GM23338 (cell line): ENCODE results near the gene SLC45A2. TPM values are rescaled to one million over a fixed set of nuclear protein-coding genes. Genes with fewer than 3 reads are reported as not detected.

Experiments
- ATAC-seq: fragments of 200-7000 bp; cut with Tn5 transposase; 3 replicates; pipeline ENCODE4 v1.9.1; 2020
- DNase-seq: peaks from one replicate; pipeline ENCODE4 v3.0.0-alpha.2; 2015; ENCODE audit warnings: low spot score
- H2AFZ ChIP-seq: fragments of 200-600 bp; sonication (generic); 2 replicates; pipeline ENCODE4 v1.8.0; 2016; ENCODE audit warnings: antibody characterized with exemption, mild to moderate bottlenecking, moderate library complexity
- H3F3A ChIP-seq: fragments of 200-600 bp; sonication (generic); replicated peaks from 2 replicates; pipeline ENCODE4 v1.8.0; 2017; ENCODE audit warnings: antibody characterized with exemption, mixed run types, low read depth
- H3K27ac ChIP-seq: fragments of 200-600 bp; sonication (generic); 2 replicates; pipeline ENCODE4 v1.6.1; 2016; ENCODE audit warnings: low read depth
- H3K27me3 ChIP-seq: fragments of 200-600 bp; sonication (generic); 2 replicates; pipeline ENCODE4 v1.8.0; 2016; ENCODE audit warnings: mild to moderate bottlenecking, mixed run types, moderate library complexity; ENCODE audit not compliant: insufficient read depth
- H3K36me3 ChIP-seq: fragments of 200-600 bp; sonication (generic); 2 replicates; pipeline ENCODE4 v1.8.0; 2016; ENCODE audit warnings: mild to moderate bottlenecking; ENCODE audit not compliant: insufficient read depth
- H3K4me1 ChIP-seq: fragments of 200-600 bp; sonication (generic); 2 replicates; pipeline ENCODE4 v1.8.0; 2016; ENCODE audit warnings: mild to moderate bottlenecking, moderate library complexity; ENCODE audit not compliant: insufficient read depth
- H3K4me2 ChIP-seq: fragments of 200-600 bp; sonication (generic); 2 replicates; pipeline ENCODE4 v1.7.1; 2017; ENCODE audit warnings: mixed run types
- H3K4me3 ChIP-seq: fragments of 200-600 bp; sonication (generic); 2 replicates; pipeline ENCODE4 v1.6.1; 2016; ENCODE audit warnings: mixed run types
- H3K79me2 ChIP-seq: fragments of 200-600 bp; sonication (generic); replicated peaks from 2 replicates; pipeline ENCODE4 v1.8.0; 2017; ENCODE audit warnings: mild to moderate bottlenecking; ENCODE audit not compliant: insufficient read depth
- H3K9me2 ChIP-seq: fragments of 200-600 bp; sonication (generic); 2 replicates; pipeline ENCODE4 v1.8.0; 2017; ENCODE audit not compliant: insufficient read depth
- H4K20me1 ChIP-seq: fragments of 200-600 bp; sonication (generic); replicated peaks from 2 replicates; pipeline ENCODE4 v1.8.0; 2017; ENCODE audit warnings: mild to moderate bottlenecking; ENCODE audit not compliant: insufficient read depth
- H3K27ac Mint-ChIP-seq: 2 replicates; pipeline ENCODE4 v1.8.0; 2020; ENCODE audit warnings: inconsistent platforms, mild to moderate bottlenecking, moderate library complexity, mixed read lengths
- H3K27me3 Mint-ChIP-seq: 3 replicates; pipeline ENCODE4 v1.8.0; 2022; ENCODE audit warnings: low read depth, mild to moderate bottlenecking, moderate library complexity, mixed read lengths, inconsistent platforms; ENCODE audit not compliant: insufficient read depth, poor library complexity
- H3K36me3 Mint-ChIP-seq: 3 replicates; pipeline ENCODE4 v1.8.0; 2021; ENCODE audit warnings: low read depth, mild to moderate bottlenecking, inconsistent platforms, moderate library complexity, mixed read lengths
- H3K4me1 Mint-ChIP-seq: 3 replicates; pipeline ENCODE4 v1.8.0; 2020; ENCODE audit warnings: mild to moderate bottlenecking, inconsistent platforms, mixed read lengths
- H3K4me3 Mint-ChIP-seq: 3 replicates; pipeline ENCODE4 v1.8.0; 2021; ENCODE audit warnings: moderate library complexity, mild to moderate bottlenecking, inconsistent platforms, mixed read lengths
- H3K9me3 Mint-ChIP-seq: 3 replicates; pipeline ENCODE4 v1.8.0; 2020; ENCODE audit warnings: moderate library complexity, mild to moderate bottlenecking, inconsistent platforms, mixed read lengths
- CREB1 ChIP-seq: fragments of 250-450 bp; sonication (Bioruptor Pico); IDR thresholded peaks from 2 replicates; pipeline ENCODE4 v1.5.0; 2020; ENCODE audit warnings: low read depth, mild to moderate bottlenecking, moderate library complexity
- EZH2 ChIP-seq: fragments of 200-600 bp; sonication (generic); IDR thresholded peaks from one replicate; pipeline ENCODE4 v1.8.0; 2017; ENCODE audit warnings: antibody characterized with exemption, mild to moderate bottlenecking, low read depth; ENCODE audit not compliant: unreplicated experiment
- EZH2phosphoT487 ChIP-seq: fragments of 200-600 bp; sonication (generic); IDR thresholded peaks from one replicate; pipeline ENCODE4 v1.8.1; 2018; ENCODE audit warnings: antibody characterized with exemption; ENCODE audit not compliant: unreplicated experiment
- JUNB ChIP-seq: IDR thresholded peaks from one replicate; pipeline ENCODE4 v1.6.1; 2016; ENCODE audit warnings: antibody characterized with exemption; ENCODE audit not compliant: unreplicated experiment
- NANOG ChIP-seq: IDR thresholded peaks from 2 replicates; pipeline ENCODE4 v1.6.1; 2016; ENCODE audit warnings: antibody characterized with exemption, borderline replicate concordance
- POLR2AphosphoS5 ChIP-seq: IDR thresholded peaks from 2 replicates; pipeline ENCODE4 v1.6.1; 2016; ENCODE audit warnings: antibody characterized with exemption, low read depth
- STAT1 ChIP-seq: IDR thresholded peaks from one replicate; pipeline ENCODE4 v1.6.1; 2016; ENCODE audit warnings: antibody characterized with exemption; ENCODE audit not compliant: unreplicated experiment
- ZNF114 ChIP-seq: fragments of 250-450 bp; sonication (Bioruptor Pico); IDR thresholded peaks from 2 replicates; pipeline ENCODE4 v1.5.0; 2020; ENCODE audit warnings: mild to moderate bottlenecking, moderate library complexity
- ZNF331 ChIP-seq: fragments of 250-450 bp; sonication (Bioruptor Pico); IDR thresholded peaks from 2 replicates; pipeline ENCODE4 v1.5.0; 2020; ENCODE audit warnings: low read depth, mild to moderate bottlenecking, moderate library complexity
- ZNF462 ChIP-seq: fragments of 250-450 bp; sonication (Bioruptor Pico); IDR thresholded peaks from 2 replicates; pipeline ENCODE4 v1.5.0; 2020; ENCODE audit warnings: mild to moderate bottlenecking, moderate library complexity
- polyA plus RNA-seq: library from polyadenylated mRNA; unstranded; fragments of >200 nt; fragmentation: Nextera tagmentation; extraction: Ambion mirVana; gene quantifications from 2 replicates; pipeline ENCODE4 v1.2.1, GENCODE V29; 2016
- total RNA-seq: library from RNA; depleted of rRNA; stranded (reverse); fragments of >200 nt; shearing (Covaris generic); gene quantifications from 2 replicates; pipeline ENCODE4 v1.2.3, GENCODE V29; 2014
- TF ChIP-seq, protein P1 (sequence below): IDR thresholded peaks from one replicate; pipeline ENCODE4 v1.6.1; 2018; ENCODE audit warnings: antibody characterized with exemption; ENCODE audit not compliant: unreplicated experiment
- TF ChIP-seq, protein P2 (sequence below), 2 experiments: fragments of 200-600 bp in 1 of 2; sonication (generic) in 1 of 2; conservative IDR thresholded peaks; 2 replicates each; pipeline versions ENCODE4 v1.5.1 to v1.6.1; 2016 to 2017; ENCODE audit warnings: antibody characterized with exemption in 2 of 2, low read depth in 2 of 2, mild to moderate bottlenecking in 2 of 2, moderate library complexity in 1 of 2
- TF ChIP-seq, protein P3 (sequence below): IDR thresholded peaks from 2 replicates; pipeline ENCODE4 v1.6.1; 2016; ENCODE audit warnings: antibody characterized with exemption

The SLC45A2 gene
- total and polyA plus RNA-seq, 2 experiments from 2014 or later = not detected

DNA sequence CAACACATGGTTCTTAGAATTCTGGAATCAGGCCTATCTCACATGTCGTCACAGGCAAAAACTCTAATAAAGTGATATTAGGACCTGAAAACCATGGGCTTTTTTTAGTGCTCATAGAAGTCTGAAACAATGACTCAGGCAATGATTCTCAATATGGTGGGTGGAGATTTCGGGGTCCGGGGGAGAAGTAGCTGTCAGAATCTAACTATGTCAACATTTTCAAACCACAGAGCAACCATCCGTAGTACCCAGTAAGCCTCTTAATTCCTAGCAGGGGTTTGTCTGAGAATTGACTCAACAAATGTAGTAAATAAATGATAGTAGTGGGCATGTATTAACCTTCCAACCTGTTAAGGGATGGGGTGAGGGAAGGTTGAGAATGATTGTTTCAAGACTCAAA lies 20.7 kb upstream of the SLC45A2 start:
- no peak for TF ChIP-seq EZH2
- TF ChIP-seq NANOG = no peak
- TF ChIP-seq, protein P1, sequence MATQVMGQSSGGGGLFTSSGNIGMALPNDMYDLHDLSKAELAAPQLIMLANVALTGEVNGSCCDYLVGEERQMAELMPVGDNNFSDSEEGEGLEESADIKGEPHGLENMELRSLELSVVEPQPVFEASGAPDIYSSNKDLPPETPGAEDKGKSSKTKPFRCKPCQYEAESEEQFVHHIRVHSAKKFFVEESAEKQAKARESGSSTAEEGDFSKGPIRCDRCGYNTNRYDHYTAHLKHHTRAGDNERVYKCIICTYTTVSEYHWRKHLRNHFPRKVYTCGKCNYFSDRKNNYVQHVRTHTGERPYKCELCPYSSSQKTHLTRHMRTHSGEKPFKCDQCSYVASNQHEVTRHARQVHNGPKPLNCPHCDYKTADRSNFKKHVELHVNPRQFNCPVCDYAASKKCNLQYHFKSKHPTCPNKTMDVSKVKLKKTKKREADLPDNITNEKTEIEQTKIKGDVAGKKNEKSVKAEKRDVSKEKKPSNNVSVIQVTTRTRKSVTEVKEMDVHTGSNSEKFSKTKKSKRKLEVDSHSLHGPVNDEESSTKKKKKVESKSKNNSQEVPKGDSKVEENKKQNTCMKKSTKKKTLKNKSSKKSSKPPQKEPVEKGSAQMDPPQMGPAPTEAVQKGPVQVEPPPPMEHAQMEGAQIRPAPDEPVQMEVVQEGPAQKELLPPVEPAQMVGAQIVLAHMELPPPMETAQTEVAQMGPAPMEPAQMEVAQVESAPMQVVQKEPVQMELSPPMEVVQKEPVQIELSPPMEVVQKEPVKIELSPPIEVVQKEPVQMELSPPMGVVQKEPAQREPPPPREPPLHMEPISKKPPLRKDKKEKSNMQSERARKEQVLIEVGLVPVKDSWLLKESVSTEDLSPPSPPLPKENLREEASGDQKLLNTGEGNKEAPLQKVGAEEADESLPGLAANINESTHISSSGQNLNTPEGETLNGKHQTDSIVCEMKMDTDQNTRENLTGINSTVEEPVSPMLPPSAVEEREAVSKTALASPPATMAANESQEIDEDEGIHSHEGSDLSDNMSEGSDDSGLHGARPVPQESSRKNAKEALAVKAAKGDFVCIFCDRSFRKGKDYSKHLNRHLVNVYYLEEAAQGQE = no peak
- TF ChIP-seq ZNF462 (CRISPR knock-in tag) = no peak
- TF ChIP-seq JUNB = no peak
- TF ChIP-seq, protein P2, sequence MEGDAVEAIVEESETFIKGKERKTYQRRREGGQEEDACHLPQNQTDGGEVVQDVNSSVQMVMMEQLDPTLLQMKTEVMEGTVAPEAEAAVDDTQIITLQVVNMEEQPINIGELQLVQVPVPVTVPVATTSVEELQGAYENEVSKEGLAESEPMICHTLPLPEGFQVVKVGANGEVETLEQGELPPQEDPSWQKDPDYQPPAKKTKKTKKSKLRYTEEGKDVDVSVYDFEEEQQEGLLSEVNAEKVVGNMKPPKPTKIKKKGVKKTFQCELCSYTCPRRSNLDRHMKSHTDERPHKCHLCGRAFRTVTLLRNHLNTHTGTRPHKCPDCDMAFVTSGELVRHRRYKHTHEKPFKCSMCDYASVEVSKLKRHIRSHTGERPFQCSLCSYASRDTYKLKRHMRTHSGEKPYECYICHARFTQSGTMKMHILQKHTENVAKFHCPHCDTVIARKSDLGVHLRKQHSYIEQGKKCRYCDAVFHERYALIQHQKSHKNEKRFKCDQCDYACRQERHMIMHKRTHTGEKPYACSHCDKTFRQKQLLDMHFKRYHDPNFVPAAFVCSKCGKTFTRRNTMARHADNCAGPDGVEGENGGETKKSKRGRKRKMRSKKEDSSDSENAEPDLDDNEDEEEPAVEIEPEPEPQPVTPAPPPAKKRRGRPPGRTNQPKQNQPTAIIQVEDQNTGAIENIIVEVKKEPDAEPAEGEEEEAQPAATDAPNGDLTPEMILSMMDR (conservative IDR thresholded peaks at IDR 0.05; ENCODE audit: low read depth in 2 of 2) = no peak
- TF ChIP-seq ZNF331 = no peak
- TF ChIP-seq STAT1 = no peak
- TF ChIP-seq EZH2phosphoT487 = no peak
- no peak for TF ChIP-seq CREB1 (CRISPR knock-in tag)
- no peak for TF ChIP-seq ZNF114 (CRISPR knock-in tag)
- no peak for TF ChIP-seq POLR2AphosphoS5
- TF ChIP-seq, protein P3, sequence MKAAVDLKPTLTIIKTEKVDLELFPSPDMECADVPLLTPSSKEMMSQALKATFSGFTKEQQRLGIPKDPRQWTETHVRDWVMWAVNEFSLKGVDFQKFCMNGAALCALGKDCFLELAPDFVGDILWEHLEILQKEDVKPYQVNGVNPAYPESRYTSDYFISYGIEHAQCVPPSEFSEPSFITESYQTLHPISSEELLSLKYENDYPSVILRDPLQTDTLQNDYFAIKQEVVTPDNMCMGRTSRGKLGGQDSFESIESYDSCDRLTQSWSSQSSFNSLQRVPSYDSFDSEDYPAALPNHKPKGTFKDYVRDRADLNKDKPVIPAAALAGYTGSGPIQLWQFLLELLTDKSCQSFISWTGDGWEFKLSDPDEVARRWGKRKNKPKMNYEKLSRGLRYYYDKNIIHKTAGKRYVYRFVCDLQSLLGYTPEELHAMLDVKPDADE = no peak
- H3K27me3 ChIP-seq = no peaks in the 10 kb centered on the region
- H3K4me1 ChIP-seq = peaks cover 6% of the 10 kb centered on the region; the same call in 1 of the 2 replicates
- H3K79me2 ChIP-seq = no peaks in the 10 kb centered on the region
- H3K9me2 ChIP-seq = no peaks in the 10 kb centered on the region
- H3K4me2 ChIP-seq = no peak overlapping the region
- Mint-ChIP-seq H3K4me3 (no peak overlapping the region), H3K27ac (no peak overlapping the region), H3K9me3 (no peaks in the 10 kb centered on the region), H3K36me3 (peaks cover 11% of the 10 kb centered on the region), H3K4me1 (peaks cover 18% of the 10 kb centered on the region), H3K27me3 (peaks cover 10% of the 10 kb centered on the region)
- DNase-seq = no peak
- H4K20me1 ChIP-seq = no peaks in the 10 kb centered on the region
- no peak overlapping the region for H3K27ac ChIP-seq
- no peak for ATAC-seq
- no peaks in the 10 kb centered on the region for H3F3A ChIP-seq
- 0 out of 2 replicates have a peak, but pooled peaks cover 3% of the 10 kb centered on the region for H3K36me3 ChIP-seq
- no peak overlapping the region for H2AFZ ChIP-seq
- H3K4me3 ChIP-seq = no peak overlapping the region
